ENCODE results near the gene SCUBE1. TPM values are rescaled to one million over a fixed set of nuclear protein-coding genes. Genes with fewer than 3 reads are reported as not detected.

The SCUBE1 gene
- total RNA-seq, 1 experiment from 2014 or later: not detected

DNA sequence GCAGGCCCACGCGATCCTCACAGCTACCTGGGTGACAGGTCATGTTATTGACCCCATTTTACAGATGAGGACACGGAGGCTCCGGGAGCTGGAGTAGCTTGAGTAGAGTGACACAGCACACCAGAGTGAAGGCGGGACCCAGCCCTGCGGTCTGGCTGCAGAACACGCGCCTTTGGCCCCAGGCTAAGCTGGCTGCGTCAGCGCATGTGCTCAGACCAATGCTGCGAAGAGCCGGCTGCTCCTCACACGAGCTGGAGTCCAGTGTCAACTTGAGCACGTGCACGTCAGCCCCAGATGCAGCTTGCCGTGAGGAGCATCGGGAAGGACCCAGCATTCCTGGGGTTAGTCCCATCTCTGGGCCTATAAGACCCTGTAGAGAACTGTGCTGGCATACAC is 49.9 kb downstream of the SCUBE1 start:
- intact Hi-C loops (cut with micrococcal nuclease; ENCODE audit: unreplicated experiment): no loop called here
- ChIA-PET POLR2A (ENCODE audit: unreplicated experiment) (no interaction called here), CTCF (interaction anchor here (0.9 kb wide), 1 partner anchor 62 kb away, joined by 3 read pairs; no protein-coding TSS in a partner anchor)
- no peaks in the 10 kb centered on the region for H3K36me3 ChIP-seq (ENCODE audit: low read depth)
- no peaks in the 10 kb centered on the region for H3K79me2 ChIP-seq (ENCODE audit: low read depth)
- H3K27me3 ChIP-seq (ENCODE audit: insufficient read depth, low read depth): peaks cover 45% of the 10 kb centered on the region
- no peak overlapping the region for H3K4me2 ChIP-seq
- H4K20me1 ChIP-seq (ENCODE audit: insufficient read depth): no peaks in the 10 kb centered on the region; the same call in 1 of the 2 replicates
- BruUV-seq (replicated peaks): TSS peak; percentile 19
- no peaks in the 10 kb centered on the region for H3K9me3 ChIP-seq (ENCODE audit: insufficient read depth, low read depth)
- H3K4me1 ChIP-seq (replicated peaks; ENCODE audit: insufficient read depth): no peaks in the 10 kb centered on the region
- no peak for TF ChIP-seq EZH2 (IDR thresholded peaks at IDR 0.05; ENCODE audit: low read depth)
- TF ChIP-seq, protein P1, sequence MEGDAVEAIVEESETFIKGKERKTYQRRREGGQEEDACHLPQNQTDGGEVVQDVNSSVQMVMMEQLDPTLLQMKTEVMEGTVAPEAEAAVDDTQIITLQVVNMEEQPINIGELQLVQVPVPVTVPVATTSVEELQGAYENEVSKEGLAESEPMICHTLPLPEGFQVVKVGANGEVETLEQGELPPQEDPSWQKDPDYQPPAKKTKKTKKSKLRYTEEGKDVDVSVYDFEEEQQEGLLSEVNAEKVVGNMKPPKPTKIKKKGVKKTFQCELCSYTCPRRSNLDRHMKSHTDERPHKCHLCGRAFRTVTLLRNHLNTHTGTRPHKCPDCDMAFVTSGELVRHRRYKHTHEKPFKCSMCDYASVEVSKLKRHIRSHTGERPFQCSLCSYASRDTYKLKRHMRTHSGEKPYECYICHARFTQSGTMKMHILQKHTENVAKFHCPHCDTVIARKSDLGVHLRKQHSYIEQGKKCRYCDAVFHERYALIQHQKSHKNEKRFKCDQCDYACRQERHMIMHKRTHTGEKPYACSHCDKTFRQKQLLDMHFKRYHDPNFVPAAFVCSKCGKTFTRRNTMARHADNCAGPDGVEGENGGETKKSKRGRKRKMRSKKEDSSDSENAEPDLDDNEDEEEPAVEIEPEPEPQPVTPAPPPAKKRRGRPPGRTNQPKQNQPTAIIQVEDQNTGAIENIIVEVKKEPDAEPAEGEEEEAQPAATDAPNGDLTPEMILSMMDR (conservative IDR thresholded peaks at IDR 0.05): no peak
- no peak overlapping the region for H3K4me3 ChIP-seq
- H3K27ac ChIP-seq: no peak overlapping the region
- no peaks in the 10 kb centered on the region for H3F3A ChIP-seq (ENCODE audit: insufficient read depth, low read depth)
- H3K9me2 ChIP-seq (ENCODE audit: insufficient read depth): no peaks in the 10 kb centered on the region
- peak in 1 of 2 experiments; percentile 69 for DNase-seq
- H2AFZ ChIP-seq: no peak overlapping the region

DNA sequence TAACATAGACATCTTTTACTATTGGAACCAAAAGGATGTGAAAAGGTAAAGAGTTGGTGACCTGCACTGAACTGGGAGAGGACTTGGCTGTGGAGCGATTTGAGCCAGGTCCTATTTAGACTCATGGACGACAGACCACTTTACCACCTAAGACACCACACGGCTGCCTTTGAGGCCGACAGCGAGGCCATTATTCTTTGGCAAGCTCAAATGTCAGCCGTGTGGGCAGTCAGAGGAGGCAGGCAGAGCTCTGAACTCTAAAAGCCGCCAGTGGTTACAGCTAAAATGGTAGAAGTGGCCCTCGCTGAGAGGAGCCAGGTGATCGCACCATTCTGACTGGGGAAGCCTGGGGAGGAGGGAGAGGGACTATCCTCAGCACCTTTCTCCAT is 50.5 kb downstream of the SCUBE1 start:
- TF ChIP-seq, protein P1 (conservative IDR thresholded peaks at IDR 0.05): no peak
- no peak for TF ChIP-seq EZH2 (IDR thresholded peaks at IDR 0.05; ENCODE audit: low read depth)
- Histone ChIP-seq H3K36me3 (ENCODE audit: low read depth) (no peaks in the 10 kb centered on the region), H3K4me3 (no peak overlapping the region), H3F3A (ENCODE audit: insufficient read depth, low read depth) (no peaks in the 10 kb centered on the region), H3K9me3 (ENCODE audit: insufficient read depth, low read depth) (no peaks in the 10 kb centered on the region), H3K4me2 (no peak overlapping the region), H3K79me2 (ENCODE audit: low read depth) (no peaks in the 10 kb centered on the region), H2AFZ (no peak overlapping the region), H3K4me1 (replicated peaks; ENCODE audit: insufficient read depth) (no peaks in the 10 kb centered on the region), H3K27ac (no peak overlapping the region), H3K27me3 (ENCODE audit: insufficient read depth, low read depth) (peaks cover 44% of the 10 kb centered on the region), H4K20me1 (ENCODE audit: insufficient read depth) (no peaks in the 10 kb centered on the region; the same call in 1 of the 2 replicates), H3K9me2 (ENCODE audit: insufficient read depth) (no peaks in the 10 kb centered on the region)
- ChIA-PET POLR2A (ENCODE audit: unreplicated experiment) (no interaction called here), CTCF (interaction anchor here (0.6 to 0.9 kb wide), 2 partner anchors 17 to 61 kb away, joined by 3 read pairs; no protein-coding TSS in a partner anchor)
- BruUV-seq (replicated peaks): no TSS peak
- intact Hi-C loops (cut with micrococcal nuclease; ENCODE audit: unreplicated experiment): no loop called here
- DNase-seq: no peak

DNA sequence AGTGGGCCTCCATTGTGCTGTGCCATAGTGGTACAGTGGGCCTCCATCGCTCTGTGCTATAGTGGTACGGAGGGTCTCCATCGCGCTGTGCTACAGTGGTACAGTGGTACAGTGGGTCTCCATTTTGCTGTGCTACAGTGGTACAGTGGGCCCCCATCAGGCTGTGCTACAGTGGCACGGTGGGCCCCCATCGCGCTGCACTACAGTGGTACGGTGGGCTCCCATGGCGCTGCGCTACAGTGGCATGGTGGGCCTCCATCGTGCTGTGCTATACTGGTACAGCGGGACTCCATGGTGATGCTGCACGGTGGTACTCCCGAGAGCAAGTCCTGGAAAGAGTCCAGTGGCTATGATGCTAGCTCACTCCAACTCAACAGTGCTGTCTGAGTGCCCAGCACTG is 51.8 kb downstream of the SCUBE1 start:
- Histone ChIP-seq H3K4me3 (no peak overlapping the region), H3F3A (ENCODE audit: insufficient read depth, low read depth) (no peaks in the 10 kb centered on the region), H3K4me1 (replicated peaks; ENCODE audit: insufficient read depth) (no peaks in the 10 kb centered on the region), H3K27me3 (ENCODE audit: insufficient read depth, low read depth) (peaks cover 40% of the 10 kb centered on the region), H3K36me3 (ENCODE audit: low read depth) (no peaks in the 10 kb centered on the region), H3K27ac (no peak overlapping the region), H3K79me2 (ENCODE audit: low read depth) (no peaks in the 10 kb centered on the region), H4K20me1 (ENCODE audit: insufficient read depth) (no peaks in the 10 kb centered on the region; the same call in 1 of the 2 replicates), H3K9me2 (ENCODE audit: insufficient read depth) (no peaks in the 10 kb centered on the region), H2AFZ (no peak overlapping the region), H3K9me3 (ENCODE audit: insufficient read depth, low read depth) (no peaks in the 10 kb centered on the region), H3K4me2 (no peak overlapping the region)
- DNase-seq: no peak
- CTCF ChIA-PET: no interaction called here
- intact Hi-C loops (cut with micrococcal nuclease; ENCODE audit: unreplicated experiment): no loop called here
- TF ChIP-seq EZH2 (IDR thresholded peaks at IDR 0.05; ENCODE audit: low read depth): no peak
- TF ChIP-seq, protein P1 (conservative IDR thresholded peaks at IDR 0.05): no peak
- no TSS peak for BruUV-seq (replicated peaks)
- POLR2A ChIA-PET (ENCODE audit: unreplicated experiment): no interaction called here

Measured in PC-9 (cell line).